PC-3 (cell line): ENCODE measurements around the gene KRTAP8-1. TPM values are rescaled to one million over a fixed set of nuclear protein-coding genes. Genes with fewer than 3 reads are reported as not detected.

ENCODE experiments used
- ATAC-seq: fragments of 200-7000 bp; cut with Tn5 transposase; 2 replicates; pipeline ENCODE4 v1.9.1; 2020; ENCODE audit warnings: mild to moderate bottlenecking, moderate library complexity
- BruUV-seq: library from RNA; stranded (reverse); fragments of 400-500 nt; replicated peaks from 2 replicates; lab custom pipeline; 2021; lab: Mats Ljungman, UMichigan
- CTCF ChIA-PET: fragments of 300-600 bp; sonication (Branson Sonifier 250); formaldehyde crosslinking; loops from one replicate; lab custom pipeline; 2022; ENCODE audit warnings: antibody characterized with exemption; lab: Charles Lee
- POLR2A ChIA-PET: fragments of 300-600 bp; sonication (Branson Sonifier 250); formaldehyde crosslinking; loops from one replicate; lab custom pipeline; 2022; ENCODE audit warnings: antibody characterized with exemption; ENCODE audit not compliant: unreplicated experiment; lab: Charles Lee
- DNase-seq: peaks from one replicate; pipeline ENCODE4 v3.0.0-alpha.2; 2015
- H2AFZ ChIP-seq: fragments of 300-600 bp; sonication (generic); 2 replicates; pipeline ENCODE4 v1.6.0; 2016; ENCODE audit warnings: antibody characterized with exemption, low read length
- H3F3A ChIP-seq: fragments of 300-600 bp; sonication (generic); one replicate; pipeline ENCODE4 v1.6.0; 2017; ENCODE audit warnings: antibody characterized with exemption, low read length, control low read depth, mild to moderate bottlenecking; ENCODE audit not compliant: unreplicated experiment
- H3K27ac ChIP-seq: fragments of 300-600 bp; sonication (generic); 2 replicates; pipeline ENCODE4 v1.5.1; 2016; ENCODE audit warnings: mild to moderate bottlenecking, low read length
- H3K27me3 ChIP-seq: fragments of 300-600 bp; sonication (generic); 2 replicates; pipeline ENCODE4 v1.6.1; 2016; ENCODE audit warnings: low read length, mixed read lengths
- H3K36me3 ChIP-seq: fragments of 300-600 bp; sonication (generic); 2 replicates; pipeline ENCODE4 v1.6.1; 2016; ENCODE audit warnings: low read depth, mixed run types, low read length, mixed read lengths
- H3K4me1 ChIP-seq: fragments of 300-600 bp; sonication (generic); 2 replicates; pipeline ENCODE4 v1.5.1; 2016; ENCODE audit warnings: low read length; ENCODE audit not compliant: insufficient read depth
- H3K4me2 ChIP-seq: fragments of 300-600 bp; sonication (generic); 2 replicates; pipeline ENCODE4 v1.6.0; 2016; ENCODE audit warnings: low read length
- H3K4me3 ChIP-seq: fragments of 300-600 bp; sonication (generic); 2 replicates; pipeline ENCODE4 v1.5.1; 2016; ENCODE audit warnings: mild to moderate bottlenecking, low read length, mixed read lengths
- H3K79me2 ChIP-seq: fragments of 300-600 bp; sonication (generic); 2 replicates; pipeline ENCODE4 v1.6.1; 2017; ENCODE audit warnings: low read length, mixed read lengths
- H3K9ac ChIP-seq: fragments of 300-600 bp; sonication (generic); 2 replicates; pipeline ENCODE4 v1.6.0; 2016; ENCODE audit warnings: mild to moderate bottlenecking, low read length
- H3K9me2 ChIP-seq: fragments of 300-600 bp; sonication (generic); replicated peaks from 2 replicates; pipeline ENCODE4 v1.6.1; 2016; ENCODE audit warnings: mixed run types, low read length, mixed read lengths
- H3K9me3 ChIP-seq: fragments of 300-600 bp; sonication (generic); 2 replicates; pipeline ENCODE4 v1.6.1; 2016; ENCODE audit warnings: low read length, mixed read lengths
- H4K20me1 ChIP-seq: fragments of 300-600 bp; sonication (generic); 2 replicates; pipeline ENCODE4 v1.6.1; 2016; ENCODE audit warnings: low read length, mixed read lengths
- CTCF ChIP-seq: fragments of 300-600 bp; sonication (generic); conservative IDR thresholded peaks from 2 replicates; pipeline ENCODE4 v1.5.1; 2017; ENCODE audit warnings: antibody characterized with exemption, low read depth, mild to moderate bottlenecking, low read length
- EZH2 ChIP-seq: fragments of 300-600 bp; sonication (generic); IDR thresholded peaks from one replicate; pipeline ENCODE4 v1.6.1; 2017; ENCODE audit warnings: antibody characterized with exemption, mild to moderate bottlenecking, low read length; ENCODE audit not compliant: unreplicated experiment
- EZH2phosphoT487 ChIP-seq: fragments of 300-600 bp; sonication (generic); IDR thresholded peaks from 2 replicates; pipeline ENCODE4 v1.6.1; 2018; ENCODE audit warnings: mild to moderate bottlenecking, antibody characterized with exemption, low read length, borderline replicate concordance
- intact Hi-C: fragments of 100-400 bp; cut with micrococcal nuclease; formaldehyde crosslinking; loops from 2 replicates; pipeline ENCODE4 v1.9.0; 2023
- total RNA-seq: library from RNA; depleted of rRNA; stranded (reverse); fragments of >200 nt; gene quantifications from 2 replicates; pipeline ENCODE4 v1.2.3, GENCODE V29; 2014; rRNA removed

Gene KRTAP8-1
- total RNA-seq, 1 experiment from 2014 or later: not detected

- no peaks in the 10 kb centered on the region for H3K9me2 ChIP-seq
- no peaks in the 10 kb centered on the region for H3F3A ChIP-seq
- H4K20me1 ChIP-seq: no peaks in the 10 kb centered on the region
- no peaks in the 10 kb centered on the region for H3K36me3 ChIP-seq
- peaks cover 8% of the 10 kb centered on the region; the same call in 1 of the 2 replicates for H3K4me1 ChIP-seq
- no peaks in the 10 kb centered on the region for H3K79me2 ChIP-seq
- no peak overlapping the region for H3K4me3 ChIP-seq
- ATAC-seq (peak; percentile 75), DNase-seq (peak; percentile 50)
- no peaks in the 10 kb centered on the region for H3K9me3 ChIP-seq
- no peak overlapping the region for H3K4me2 ChIP-seq
- peak overlapping the region; percentile 29 for H3K27ac ChIP-seq
- intact Hi-C loops: no loop called here
- CTCF ChIA-PET: no interaction called here
- TF ChIP-seq EZH2 (no peak), EZH2phosphoT487 (no peak), CTCF (no peak)
- no peak overlapping the region for H2AFZ ChIP-seq
- H3K27me3 ChIP-seq: peaks cover 5% of the 10 kb centered on the region; the same call in 1 of the 2 replicates
- POLR2A ChIA-PET: no interaction called here
- H3K9ac ChIP-seq: no peak overlapping the region
- no TSS peak for BruUV-seq
Measured at GRCh38 chr21:30769724-30770431, 43.2 kb downstream of the KRTAP8-1 start.

Other genes with a start within 250 kb of the KRTAP8-1 start
- gene KRTAP22-2, start 222.9 kb downstream of the KRTAP8-1 start, total RNA-seq: not detected in 2 replicates
- not detected in 2 replicates for gene KRTAP6-3, start 220.8 kb downstream of the KRTAP8-1 start, total RNA-seq
- not detected in 2 replicates for gene KRTAP6-2, start 214.4 kb downstream of the KRTAP8-1 start, total RNA-seq
- gene KRTAP22-1, start 212.2 kb downstream of the KRTAP8-1 start, total RNA-seq: not detected in 2 replicates
- gene KRTAP6-1, start 199.3 kb downstream of the KRTAP8-1 start, total RNA-seq: not detected in 2 replicates
- not detected in 2 replicates for gene KRTAP20-1, start 196.8 kb downstream of the KRTAP8-1 start, total RNA-seq
- gene KRTAP20-4, start 192.6 kb downstream of the KRTAP8-1 start, total RNA-seq: not detected in 2 replicates
- 0.51 TPM in 1 of 2 replicates, not detected in the other for gene KRTAP20-2, start 178.1 kb downstream of the KRTAP8-1 start, total RNA-seq
- not detected in 2 replicates for gene KRTAP20-3, start 170.4 kb downstream of the KRTAP8-1 start, total RNA-seq
- not detected in 2 replicates for gene KRTAP21-3, start 94.5 kb downstream of the KRTAP8-1 start, total RNA-seq
- gene KRTAP21-2, start 66.0 kb downstream of the KRTAP8-1 start, total RNA-seq: not detected in 2 replicates
- gene KRTAP21-1, start 57.8 kb downstream of the KRTAP8-1 start, total RNA-seq: not detected in 2 replicates
- not detected in 2 replicates for gene KRTAP7-1, start 16.5 kb upstream of the KRTAP8-1 start, total RNA-seq
- gene KRTAP11-1, start 68.3 kb upstream of the KRTAP8-1 start, total RNA-seq: not detected in 2 replicates
- not detected in 2 replicates for gene KRTAP19-8, start 225.2 kb upstream of the KRTAP8-1 start, total RNA-seq